Stomach (tissue), 4 donors: Measurements from ENCODE around the gene RNF207.

Source experiments
- CTCF ChIP-seq, 7 experiments: fragments of 450-650 bp in 4 of 7; fragments of 200-600 bp in 3 of 7; sonication (generic) in 3 of 7; IDR thresholded peaks; one replicate each; pipeline ENCODE4 v1.5.1; 2016 to 2019; ENCODE audit warnings: antibody characterized with exemption in 7 of 7, control low read depth in 2 of 7, mild to moderate bottlenecking in 1 of 7
- POLR2A ChIP-seq, 4 donors: fragments of 450-650 bp; IDR thresholded peaks; one replicate each; pipeline ENCODE4 v1.6.1; 2016; ENCODE audit warnings: antibody characterized with exemption in 4 of 4, control low read depth in 2 of 4, mild to moderate bottlenecking in 1 of 4, moderate library complexity in 1 of 4

- TF ChIP-seq CTCF (IDR thresholded peaks at IDR 0.05), result no peak
- TF ChIP-seq POLR2A (IDR thresholded peaks at IDR 0.05), result no peak
Measured at GRCh38 chr1:6157132-6157527, 48.8 kb upstream of the RNF207 start.
